ENCODE results near the gene PCSK6. TPM values are rescaled to one million over a fixed set of nuclear protein-coding genes. Genes with fewer than 3 reads are reported as not detected.

The PCSK6 gene
- total RNA-seq, 1 experiment from 2014 or later: 3.7 TPM

GRCh38 chr15:101389362-101389761 lies 100.1 kb downstream of the PCSK6 start:
- Histone ChIP-seq H3F3A (ENCODE audit: low read length, unreplicated experiment) (no peaks in the 10 kb centered on the region), H3K27me3 (ENCODE audit: low read length) (peaks cover 52% of the 10 kb centered on the region), H3K9me2 (replicated peaks; ENCODE audit: low read length) (no peaks in the 10 kb centered on the region), H3K27ac (ENCODE audit: low read length) (no peak overlapping the region), H3K4me2 (ENCODE audit: low read length) (no peak overlapping the region), H3K9ac (ENCODE audit: low read length) (no peak overlapping the region), H4K20me1 (ENCODE audit: low read length) (no peaks in the 10 kb centered on the region), H3K79me2 (ENCODE audit: low read length) (no peaks in the 10 kb centered on the region), H2AFZ (ENCODE audit: low read length) (no peak overlapping the region), H3K4me1 (ENCODE audit: insufficient read depth, low read length) (no peaks in the 10 kb centered on the region), H3K9me3 (ENCODE audit: low read length) (no peaks in the 10 kb centered on the region), H3K36me3 (ENCODE audit: low read depth, low read length) (no peaks in the 10 kb centered on the region), H3K4me3 (ENCODE audit: low read length) (no peak overlapping the region)
- no peak for TF ChIP-seq EZH2phosphoT487 (IDR thresholded peaks at IDR 0.05; ENCODE audit: borderline replicate concordance, low read length)
- no peak for TF ChIP-seq CTCF (conservative IDR thresholded peaks at IDR 0.05; ENCODE audit: low read depth, low read length)
- no peak for TF ChIP-seq EZH2 (IDR thresholded peaks at IDR 0.05; ENCODE audit: low read length, unreplicated experiment)
- ChIA-PET CTCF (no interaction called here), POLR2A (ENCODE audit: unreplicated experiment) (no interaction called here)
- BruUV-seq (replicated peaks): no TSS peak
- intact Hi-C loops (cut with micrococcal nuclease): no loop called here
- DNase-seq: no peak
- no peak for ATAC-seq

- intact Hi-C loops (cut with micrococcal nuclease): no loop called here
- TF ChIP-seq EZH2phosphoT487 (IDR thresholded peaks at IDR 0.05; ENCODE audit: borderline replicate concordance, low read length) (no peak), EZH2 (IDR thresholded peaks at IDR 0.05; ENCODE audit: low read length, unreplicated experiment) (no peak), CTCF (conservative IDR thresholded peaks at IDR 0.05; ENCODE audit: low read depth, low read length) (no peak)
- CTCF ChIA-PET: no interaction called here
- ATAC-seq (no peak), DNase-seq (no peak)
- Histone ChIP-seq H3K36me3 (ENCODE audit: low read depth, low read length) (no peaks in the 10 kb centered on the region), H3K27ac (ENCODE audit: low read length) (no peak overlapping the region), H3K27me3 (ENCODE audit: low read length) (peaks cover 47% of the 10 kb centered on the region), H3K9ac (ENCODE audit: low read length) (no peak overlapping the region), H4K20me1 (ENCODE audit: low read length) (no peaks in the 10 kb centered on the region), H2AFZ (ENCODE audit: low read length) (no peak overlapping the region), H3K4me2 (ENCODE audit: low read length) (no peak overlapping the region), H3K9me2 (replicated peaks; ENCODE audit: low read length) (no peaks in the 10 kb centered on the region), H3K79me2 (ENCODE audit: low read length) (no peaks in the 10 kb centered on the region), H3F3A (ENCODE audit: low read length, unreplicated experiment) (no peaks in the 10 kb centered on the region), H3K9me3 (ENCODE audit: low read length) (no peaks in the 10 kb centered on the region), H3K4me3 (ENCODE audit: low read length) (no peak overlapping the region), H3K4me1 (ENCODE audit: insufficient read depth, low read length) (no peaks in the 10 kb centered on the region)
- POLR2A ChIA-PET (ENCODE audit: unreplicated experiment): no interaction called here
- no TSS peak for BruUV-seq (replicated peaks)
Measured at GRCh38 chr15:101388046-101388445, 101.5 kb downstream of the PCSK6 start.

- TF ChIP-seq CTCF (conservative IDR thresholded peaks at IDR 0.05; ENCODE audit: low read depth, low read length) (no peak), EZH2phosphoT487 (IDR thresholded peaks at IDR 0.05; ENCODE audit: borderline replicate concordance, low read length) (no peak), EZH2 (IDR thresholded peaks at IDR 0.05; ENCODE audit: low read length, unreplicated experiment) (no peak)
Measured at GRCh38 chr15:101387574-101387973, 101.9 kb downstream of the PCSK6 start.

More at GRCh38 chr15:101387574-101387973, 101.9 kb downstream of the PCSK6 start:
- intact Hi-C loops (cut with micrococcal nuclease): no loop called here
- no peak overlapping the region for H3K4me2 ChIP-seq (ENCODE audit: low read length)
- no peaks in the 10 kb centered on the region for H3K36me3 ChIP-seq (ENCODE audit: low read depth, low read length)
- no peaks in the 10 kb centered on the region for H3F3A ChIP-seq (ENCODE audit: low read length, unreplicated experiment)
- no peaks in the 10 kb centered on the region for H3K79me2 ChIP-seq (ENCODE audit: low read length)
- H2AFZ ChIP-seq (ENCODE audit: low read length): no peak overlapping the region
- no peak for ATAC-seq
- H4K20me1 ChIP-seq (ENCODE audit: low read length): no peaks in the 10 kb centered on the region
- no peak for DNase-seq
- no peak overlapping the region for H3K4me3 ChIP-seq (ENCODE audit: low read length)
- CTCF ChIA-PET: no interaction called here
- H3K27ac ChIP-seq (ENCODE audit: low read length): no peak overlapping the region
- H3K9me3 ChIP-seq (ENCODE audit: low read length): no peaks in the 10 kb centered on the region
- H3K27me3 ChIP-seq (ENCODE audit: low read length): peaks cover 44% of the 10 kb centered on the region
- POLR2A ChIA-PET (ENCODE audit: unreplicated experiment): no interaction called here
- no TSS peak for BruUV-seq (replicated peaks)
- no peak overlapping the region for H3K9ac ChIP-seq (ENCODE audit: low read length)
- no peaks in the 10 kb centered on the region for H3K9me2 ChIP-seq (replicated peaks; ENCODE audit: low read length)
- no peaks in the 10 kb centered on the region for H3K4me1 ChIP-seq (ENCODE audit: insufficient read depth, low read length)

Data from PC-3 (cell line).